Activated CD4-positive, alpha-beta memory T cell treated with anti-CD3 and anti-CD28 coated beads, Interleukin-2, amount 10 ng/mL, durations not matched to agents 7 days and 5 days (primary cell): ENCODE results near the gene RPLP2. TPM values are rescaled to one million over a fixed set of nuclear protein-coding genes. Genes with fewer than 3 reads are reported as not detected.

Source experiments
- CTCF ChIA-PET: fragments of 350-600 bp; sonication (Branson Sonifier 250); formaldehyde crosslinking; loops from one replicate; lab custom pipeline; 2021; ENCODE audit warnings: antibody characterized with exemption, inconsistent platforms; lab: Charles Lee
- POLR2A ChIA-PET: fragments of 350-600 bp; sonication (Branson Sonifier 250); formaldehyde crosslinking; loops from one replicate; lab custom pipeline; 2021; ENCODE audit warnings: antibody characterized with exemption; lab: Charles Lee
- DNase-seq: peaks from one replicate; pipeline ENCODE4 v3.0.0-alpha.2; 2020
- H3K27ac Mint-ChIP-seq: one replicate; pipeline ENCODE4 v1.8.0; 2021; ENCODE audit warnings: mild to moderate bottlenecking, mixed read lengths
- H3K27me3 Mint-ChIP-seq: one replicate; pipeline ENCODE4 v1.8.0; 2021; ENCODE audit warnings: mixed read lengths
- H3K36me3 Mint-ChIP-seq: one replicate; pipeline ENCODE4 v1.8.0; 2021; ENCODE audit warnings: low read depth, mixed read lengths
- H3K4me1 Mint-ChIP-seq: one replicate; pipeline ENCODE4 v1.8.0; 2021; ENCODE audit warnings: mixed read lengths
- H3K4me3 Mint-ChIP-seq: one replicate; pipeline ENCODE4 v1.8.0; 2021; ENCODE audit warnings: mild to moderate bottlenecking, mixed read lengths
- H3K9me3 Mint-ChIP-seq: one replicate; pipeline ENCODE4 v1.8.0; 2021; ENCODE audit warnings: mixed read lengths
- total RNA-seq, 2 experiments: library from RNA; stranded (reverse); gene quantifications; one replicate each; pipeline ENCODE4 v1.2.3, GENCODE V29; 2021

The RPLP2 gene
- total RNA-seq, 2 experiments from 2014 or later, result 2,077 to 2,079 TPM

- no peaks in the 10 kb centered on the region for H3K9me3 Mint-ChIP-seq
- CTCF ChIA-PET, result interaction anchor here (1.4 kb wide), 1 partner anchor 201 kb away, joined by 6 read pairs; no protein-coding TSS in a partner anchor
- H3K4me3 Mint-ChIP-seq, result peak overlapping the region; percentile 50
These were observed 40.4 kb downstream of the RPLP2 start for GRCh38 chr11:849951-850774.

GRCh38 chr11:850775-851763, 41.3 kb downstream of the RPLP2 start:
- Mint-ChIP-seq H3K9me3 (no peaks in the 10 kb centered on the region), H3K36me3 (no peaks in the 10 kb centered on the region), H3K4me3 (no peak overlapping the region), H3K27me3 (peaks cover 11% of the 10 kb centered on the region), H3K4me1 (peaks cover 7% of the 10 kb centered on the region), H3K27ac (no peak overlapping the region)
- POLR2A ChIA-PET, result interaction anchor here (0.6 to 1.6 kb wide), 2 partner anchors 9 to 11 kb away, joined by 4 to 5 read pairs; partner anchors contain the start of genes POLR2L and TSPAN4
- CTCF ChIA-PET, result interaction anchor here (0.6 to 1.4 kb wide), 3 partner anchors 23 to 200 kb away, joined by 4 to 6 read pairs (median 4); no protein-coding TSS in a partner anchor
- DNase-seq, result no peak

More at GRCh38 chr11:849951-850774, 40.4 kb downstream of the RPLP2 start:
- POLR2A ChIA-PET, result interaction anchor here (1.6 kb wide), 1 partner anchor 8 kb away, joined by 5 read pairs; the partner anchor contains the start of genes POLR2L and TSPAN4
- no peaks in the 10 kb centered on the region for H3K36me3 Mint-ChIP-seq
- peaks cover 7% of the 10 kb centered on the region for H3K4me1 Mint-ChIP-seq
- peaks cover 11% of the 10 kb centered on the region for H3K27me3 Mint-ChIP-seq
- no peak overlapping the region for H3K27ac Mint-ChIP-seq
- no peak for DNase-seq

- DNase-seq, result no peak
- Mint-ChIP-seq H3K36me3 (no peaks in the 10 kb centered on the region), H3K4me3 (no peak overlapping the region), H3K27ac (no peak overlapping the region), H3K4me1 (peaks cover 7% of the 10 kb centered on the region), H3K9me3 (no peaks in the 10 kb centered on the region), H3K27me3 (peaks cover 11% of the 10 kb centered on the region)
- CTCF ChIA-PET, result no interaction called here
- POLR2A ChIA-PET, result no interaction called here
These were observed 43.0 kb downstream of the RPLP2 start for GRCh38 chr11:852762-853161.

- ChIA-PET CTCF (no interaction called here), POLR2A (interaction anchor here (1.0 kb wide), 1 partner anchor 11 kb away, joined by 3 read pairs; the partner anchor contains the start of gene TSPAN4)
- no peak overlapping the region for H3K4me3 Mint-ChIP-seq
- H3K27ac Mint-ChIP-seq, result no peak overlapping the region
- no peaks in the 10 kb centered on the region for H3K36me3 Mint-ChIP-seq
- no peaks in the 10 kb centered on the region for H3K9me3 Mint-ChIP-seq
- H3K4me1 Mint-ChIP-seq, result peaks cover 1% of the 10 kb centered on the region
- no peak for DNase-seq
- peaks cover 6% of the 10 kb centered on the region for H3K27me3 Mint-ChIP-seq
These were observed 44.1 kb downstream of the RPLP2 start for GRCh38 chr11:853682-854448.

- ChIA-PET CTCF (no interaction called here), POLR2A (interaction anchor here (1.0 kb wide), 1 partner anchor 12 kb away, joined by 3 read pairs; the partner anchor contains the start of gene TSPAN4)
- Mint-ChIP-seq H3K27ac (no peak overlapping the region), H3K36me3 (no peaks in the 10 kb centered on the region), H3K4me3 (no peak overlapping the region), H3K4me1 (no peaks in the 10 kb centered on the region), H3K27me3 (peaks cover 3% of the 10 kb centered on the region), H3K9me3 (no peaks in the 10 kb centered on the region)
- DNase-seq, result no peak
These were observed 45.0 kb downstream of the RPLP2 start for GRCh38 chr11:854601-855329.

- ChIA-PET POLR2A (no interaction called here), CTCF (interaction anchor here (0.7 kb wide), 1 partner anchor 721 kb away, joined by 4 read pairs; no protein-coding TSS in a partner anchor)
- Mint-ChIP-seq H3K27me3 (peaks cover 3% of the 10 kb centered on the region), H3K36me3 (no peaks in the 10 kb centered on the region), H3K27ac (no peak overlapping the region), H3K4me1 (no peaks in the 10 kb centered on the region), H3K9me3 (no peaks in the 10 kb centered on the region), H3K4me3 (no peak overlapping the region)
- DNase-seq, result no peak
These were observed 45.5 kb downstream of the RPLP2 start for GRCh38 chr11:855330-855674.

GRCh38 chr11:855796-856195, 46.0 kb downstream of the RPLP2 start:
- Mint-ChIP-seq H3K27ac (no peak overlapping the region), H3K4me1 (no peaks in the 10 kb centered on the region), H3K4me3 (no peak overlapping the region), H3K27me3 (peaks cover 3% of the 10 kb centered on the region), H3K9me3 (no peaks in the 10 kb centered on the region), H3K36me3 (no peaks in the 10 kb centered on the region)
- POLR2A ChIA-PET, result no interaction called here
- DNase-seq, result no peak
- CTCF ChIA-PET, result interaction anchor here (0.7 kb wide), 1 partner anchor 721 kb away, joined by 4 read pairs; no protein-coding TSS in a partner anchor

GRCh38 chr11:856397-856796, 46.6 kb downstream of the RPLP2 start:
- POLR2A ChIA-PET, result no interaction called here
- Mint-ChIP-seq H3K4me3 (no peak overlapping the region), H3K36me3 (no peaks in the 10 kb centered on the region), H3K27ac (no peak overlapping the region), H3K9me3 (no peaks in the 10 kb centered on the region), H3K27me3 (peaks cover under 1% of the 10 kb centered on the region), H3K4me1 (no peaks in the 10 kb centered on the region)
- DNase-seq, result no peak
- CTCF ChIA-PET, result interaction anchor here (2.6 kb wide), 1 partner anchor 8 kb away, joined by 10 read pairs; no protein-coding TSS in a partner anchor

GRCh38 chr11:858053-858761, 48.4 kb downstream of the RPLP2 start:
- Mint-ChIP-seq H3K36me3 (no peaks in the 10 kb centered on the region), H3K27me3 (no peaks in the 10 kb centered on the region), H3K27ac (no peak overlapping the region), H3K4me1 (no peaks in the 10 kb centered on the region), H3K9me3 (no peaks in the 10 kb centered on the region), H3K4me3 (no peak overlapping the region)
- POLR2A ChIA-PET, result no interaction called here
- no peak for DNase-seq
- CTCF ChIA-PET, result interaction anchor here (2.6 kb wide), 1 partner anchor 10 kb away, joined by 10 read pairs; no protein-coding TSS in a partner anchor

- Mint-ChIP-seq H3K27me3 (no peaks in the 10 kb centered on the region), H3K4me1 (no peaks in the 10 kb centered on the region), H3K4me3 (no peak overlapping the region), H3K9me3 (no peaks in the 10 kb centered on the region), H3K27ac (no peak overlapping the region), H3K36me3 (no peaks in the 10 kb centered on the region)
- CTCF ChIA-PET, result interaction anchor here (2.6 kb wide), 1 partner anchor 11 kb away, joined by 10 read pairs; no protein-coding TSS in a partner anchor
- POLR2A ChIA-PET, result no interaction called here
- DNase-seq, result no peak
These were observed 49.1 kb downstream of the RPLP2 start for GRCh38 chr11:858762-859339.
